GM19372 (cell line): ENCODE results near the gene CXCR1.
"Not testable (repeated sequence)": the region's sequence is repeated elsewhere in the genome, so short reads cannot be mapped to it uniquely, and the experiment has no call there.

Source experiments
- ATAC-seq: cut with Tn5 transposase; IDR thresholded peaks from one replicate; pipeline ENCODE4 v1.9.1; 2021; ENCODE audit warnings: mild to moderate bottlenecking, low read depth, moderate library complexity; ENCODE audit not compliant: unreplicated experiment

Gene CXCR1

DNA sequence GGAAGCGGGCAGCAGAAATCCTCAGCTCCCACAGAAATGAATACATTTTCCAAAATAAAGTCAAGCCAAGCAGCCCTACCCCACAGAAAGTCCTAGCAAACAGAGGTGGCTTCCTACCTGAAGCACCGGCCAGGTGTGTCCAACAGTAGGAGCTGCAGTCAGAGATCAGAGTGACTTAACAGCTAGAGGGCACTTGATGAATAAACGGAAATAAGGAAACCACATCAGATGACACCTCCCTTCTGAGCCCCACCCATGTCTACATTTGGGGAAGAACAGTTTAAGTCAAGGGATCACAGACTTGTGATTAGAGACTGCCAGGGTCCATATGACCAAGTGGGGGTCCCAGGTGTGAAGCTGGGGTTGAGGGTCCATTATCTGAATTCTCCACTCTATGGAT is at the start of gene CXCR1:
CXCR1 (minus strand) TSS at position 172 of the 400 bp plus-strand sequence. CDS start 1,751 bp downstream, outside the sequence.
- ATAC-seq, result no peak

DNA sequence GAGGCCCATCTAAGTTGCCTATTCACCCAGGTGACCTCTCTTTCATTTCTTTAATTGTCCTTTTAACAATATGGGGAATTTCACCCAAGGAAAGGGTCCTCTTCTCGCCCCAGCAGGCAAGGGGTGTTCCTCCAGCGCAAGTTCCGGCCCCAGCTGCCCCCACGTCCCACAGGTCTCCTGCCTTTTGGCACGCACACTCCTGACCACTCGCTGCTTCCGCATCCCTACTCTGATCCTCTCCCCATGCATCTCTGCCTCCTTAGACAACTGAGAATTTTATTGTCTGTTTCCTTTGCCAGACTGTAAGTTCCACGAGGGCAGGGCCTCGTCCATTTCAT is 49.5 kb upstream of the CXCR1 start:
- no peak for ATAC-seq

GRCh38 chr2:218214116-218214515 is 47.4 kb upstream of the CXCR1 start:
- no peak for ATAC-seq

GRCh38 chr2:218209078-218209477 is 42.3 kb upstream of the CXCR1 start:
- ATAC-seq, result no peak

GRCh38 chr2:218202266-218202665 is 35.5 kb upstream of the CXCR1 start:
- ATAC-seq, result no peak

DNA sequence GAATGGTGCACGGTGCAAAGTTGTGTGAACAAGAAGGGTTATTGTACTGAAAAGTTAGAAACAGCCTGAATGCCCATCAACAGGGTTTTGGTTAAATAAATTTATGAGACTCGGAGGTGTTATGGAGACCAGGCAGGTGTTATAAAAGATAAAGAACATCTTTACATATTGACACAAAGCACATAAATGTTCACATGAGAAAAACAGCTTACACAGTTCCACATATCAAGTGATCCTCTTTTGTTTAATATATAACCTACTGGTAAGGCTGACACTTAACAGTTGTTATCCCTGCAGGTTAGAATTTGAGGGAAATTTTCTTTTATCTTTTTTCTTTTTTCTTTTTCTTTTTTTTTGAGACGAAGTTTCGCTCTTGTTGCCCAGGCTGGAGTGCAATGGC is 30.2 kb upstream of the CXCR1 start:
- no peak for ATAC-seq

DNA sequence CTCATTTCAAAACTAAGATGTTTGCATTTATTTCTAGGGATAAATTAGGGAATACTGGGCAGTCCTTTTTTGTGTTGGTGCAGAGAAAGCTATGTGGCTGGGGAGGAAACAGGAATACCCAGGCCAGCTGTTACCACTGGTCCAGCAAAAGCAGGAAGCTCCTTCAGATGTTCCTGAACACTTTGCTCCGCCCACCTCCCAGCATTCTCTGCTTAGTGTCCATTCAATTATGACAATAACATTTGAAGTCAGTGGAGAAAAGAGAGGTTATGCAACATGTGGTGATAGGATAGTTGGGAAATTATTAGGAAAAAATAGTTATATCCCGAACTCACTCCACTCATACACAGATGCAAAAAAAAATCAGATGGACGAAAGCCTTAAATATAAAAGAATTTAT is 28.1 kb upstream of the CXCR1 start:
- no peak for ATAC-seq

GRCh38 chr2:218193701-218194100 is 26.9 kb upstream of the CXCR1 start:
- ATAC-seq, result no peak

DNA sequence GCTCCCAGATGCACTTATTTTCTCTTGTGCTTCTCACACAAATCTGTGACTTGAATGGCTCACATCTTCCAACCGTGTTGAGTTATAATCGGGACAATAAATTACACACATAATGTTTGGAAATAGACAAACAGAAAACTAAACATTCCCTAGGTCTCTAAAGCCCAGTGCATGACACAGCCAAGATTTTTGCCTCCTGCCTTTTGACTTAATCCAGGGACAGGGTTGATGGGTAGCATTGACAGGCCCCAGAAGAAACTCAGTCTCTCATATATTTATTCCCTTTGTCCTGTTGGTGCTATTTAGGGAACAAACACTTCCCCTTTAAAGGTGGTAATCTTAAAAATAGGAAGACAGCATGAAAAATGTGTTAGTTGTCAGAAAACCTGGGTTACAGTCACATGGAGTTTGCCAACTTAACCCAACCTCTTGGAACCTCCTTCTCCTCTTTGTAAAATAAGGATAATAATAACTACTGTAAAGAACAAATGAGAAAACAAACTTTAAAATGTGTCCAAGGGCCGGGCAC is 26.2 kb upstream of the CXCR1 start:
- no peak for ATAC-seq

GRCh38 chr2:218188528-218188927 is 21.8 kb upstream of the CXCR1 start:
- no peak for ATAC-seq

DNA sequence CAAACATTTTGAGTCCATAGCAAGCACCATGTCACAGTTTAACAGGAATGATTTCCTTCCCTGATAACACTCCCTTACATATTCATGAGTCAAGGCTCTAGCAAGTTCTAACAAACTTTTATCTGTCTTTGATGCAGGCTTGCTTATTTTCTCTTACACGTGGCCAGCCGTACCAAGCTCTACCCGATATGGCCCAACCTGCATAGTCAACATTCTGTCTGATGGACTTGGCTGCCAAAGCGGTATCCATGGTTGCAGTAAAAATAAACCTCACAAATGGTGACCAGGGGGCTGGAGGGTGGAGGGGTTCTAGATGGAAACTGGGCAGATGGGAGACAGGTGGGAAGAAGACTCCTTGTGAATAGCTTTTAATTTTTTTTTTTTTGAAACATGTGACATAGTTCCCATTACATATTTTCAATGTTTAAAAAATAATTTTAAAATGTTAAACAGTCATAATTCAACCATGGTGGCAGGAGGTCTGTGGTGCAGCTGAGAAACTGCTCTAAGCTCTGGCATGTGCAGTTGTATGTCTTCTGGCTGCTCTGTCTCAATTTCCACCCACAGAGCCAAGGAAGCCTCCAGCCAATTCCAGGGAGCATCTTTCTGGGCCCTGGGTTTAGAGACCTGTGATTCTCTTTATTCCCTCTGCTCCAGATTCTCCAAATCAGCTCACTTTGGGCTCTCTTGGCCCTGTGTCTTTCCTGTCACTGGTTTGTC is 20.7 kb upstream of the CXCR1 start:
- ATAC-seq, result no peak

DNA sequence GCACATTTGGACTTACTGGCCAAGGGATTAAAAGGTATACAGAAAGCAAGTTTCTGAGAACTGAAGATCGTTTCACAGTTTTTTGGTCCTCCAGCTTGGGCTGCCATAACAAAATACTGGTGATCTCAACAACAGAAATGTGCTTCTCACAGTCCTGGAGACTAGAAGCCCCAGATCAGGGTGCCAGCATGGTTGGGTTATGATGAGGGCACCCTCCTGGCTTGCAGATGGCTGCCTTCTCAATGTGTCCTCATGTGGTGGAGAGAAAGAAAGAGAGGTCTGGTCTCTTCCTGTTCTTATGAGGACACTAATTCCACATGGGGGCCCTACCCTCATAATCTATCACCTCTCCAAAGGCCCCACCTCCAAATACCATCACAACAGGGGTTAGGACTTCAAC is 20.1 kb upstream of the CXCR1 start:
- no peak for ATAC-seq

DNA sequence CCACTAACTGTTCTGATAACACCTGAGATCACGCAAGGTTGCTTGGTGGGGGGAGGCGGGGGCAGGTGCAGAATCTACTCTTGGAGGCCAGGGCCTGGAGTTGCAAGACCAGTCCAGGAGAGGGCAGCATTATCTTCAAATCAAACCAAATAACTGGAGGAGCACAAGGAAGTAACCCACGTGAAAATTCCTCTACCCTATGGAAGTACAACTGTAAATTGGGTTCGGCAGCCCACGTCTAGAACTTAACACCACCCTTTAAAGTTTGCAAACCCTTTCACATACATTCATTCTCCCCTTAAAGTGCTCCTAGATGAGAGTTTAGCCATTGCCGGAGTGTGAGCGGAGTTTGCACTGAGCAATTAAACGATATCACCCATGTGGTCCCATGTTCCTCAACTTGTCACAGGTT is 19.6 kb upstream of the CXCR1 start:
- no peak for ATAC-seq

GRCh38 chr2:218184331-218184730 is 17.6 kb upstream of the CXCR1 start:
- no peak for ATAC-seq

DNA sequence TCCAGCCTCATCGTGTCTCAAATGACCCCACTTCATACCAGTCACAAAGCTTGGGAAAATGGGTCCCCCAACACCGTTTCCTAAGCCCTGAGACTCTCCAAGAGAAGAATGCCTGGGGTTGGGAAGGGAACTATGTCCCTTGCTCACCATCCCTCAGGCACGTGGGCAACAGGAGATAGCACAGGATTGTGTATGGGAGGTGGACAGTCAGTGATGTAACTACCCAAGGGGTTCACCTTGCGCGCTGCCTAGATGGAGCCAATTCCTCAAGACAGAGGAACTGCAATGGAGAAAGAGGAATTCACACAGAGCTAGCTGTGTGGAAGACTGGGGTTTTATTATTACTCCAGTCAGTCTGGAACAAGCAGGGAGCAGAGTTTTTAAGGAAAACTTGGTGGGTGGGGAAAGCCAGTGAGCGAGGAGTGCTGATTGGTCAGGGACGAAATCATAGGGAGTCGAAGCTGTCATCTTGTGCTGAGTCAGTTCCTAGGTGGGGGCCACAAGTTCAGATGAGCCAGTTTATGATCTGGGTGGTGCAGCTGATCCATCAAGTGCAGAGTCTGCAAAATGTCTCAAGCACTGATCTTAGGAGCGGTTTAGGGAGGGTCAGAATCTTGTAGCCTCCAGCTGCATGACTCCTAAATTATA is 13.8 kb upstream of the CXCR1 start:
- no peak for ATAC-seq

DNA sequence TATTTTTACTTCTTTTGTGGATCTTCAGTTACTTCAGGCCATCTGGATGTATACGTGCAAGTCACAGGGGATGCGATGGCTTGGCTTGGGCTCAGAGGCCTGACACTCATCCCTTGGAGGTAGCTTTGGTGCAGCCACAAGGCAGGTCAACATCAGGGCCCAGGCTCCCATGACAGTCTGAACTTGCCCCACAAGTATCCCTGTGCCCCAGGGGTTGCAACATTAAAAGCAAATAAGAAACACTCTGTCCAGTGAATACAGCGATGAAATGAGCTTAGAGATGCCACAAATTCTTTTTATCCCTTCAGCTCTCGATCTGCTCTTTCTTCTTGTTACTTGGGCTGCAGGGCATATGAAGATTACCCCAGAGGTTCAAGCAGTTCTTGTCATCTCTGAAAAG is 13.0 kb upstream of the CXCR1 start:
- ATAC-seq, result no peak

DNA sequence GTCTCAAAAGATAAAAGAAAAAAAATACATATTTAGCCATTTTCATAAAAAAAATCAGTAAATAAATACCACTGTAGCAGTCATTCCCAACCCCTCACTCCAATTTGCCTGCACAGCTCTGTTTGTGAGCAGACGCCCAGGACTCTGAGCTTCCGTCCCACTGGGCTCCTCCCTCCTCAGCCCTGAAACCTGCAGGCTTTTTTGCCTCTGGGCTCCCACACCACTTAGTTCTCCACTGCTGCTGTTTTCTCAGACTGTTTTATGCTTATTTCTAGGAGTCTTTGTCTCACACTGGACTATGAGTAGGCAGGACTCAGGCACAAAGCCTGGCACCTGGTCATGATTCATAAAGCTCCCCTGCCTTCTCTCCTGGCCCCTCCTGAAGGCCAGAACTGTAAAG is 6.1 kb upstream of the CXCR1 start:
- no peak for ATAC-seq

- not testable (repeated sequence) for ATAC-seq
Measured at GRCh38 chr2:218171744-218172143, 5.0 kb upstream of the CXCR1 start.

DNA sequence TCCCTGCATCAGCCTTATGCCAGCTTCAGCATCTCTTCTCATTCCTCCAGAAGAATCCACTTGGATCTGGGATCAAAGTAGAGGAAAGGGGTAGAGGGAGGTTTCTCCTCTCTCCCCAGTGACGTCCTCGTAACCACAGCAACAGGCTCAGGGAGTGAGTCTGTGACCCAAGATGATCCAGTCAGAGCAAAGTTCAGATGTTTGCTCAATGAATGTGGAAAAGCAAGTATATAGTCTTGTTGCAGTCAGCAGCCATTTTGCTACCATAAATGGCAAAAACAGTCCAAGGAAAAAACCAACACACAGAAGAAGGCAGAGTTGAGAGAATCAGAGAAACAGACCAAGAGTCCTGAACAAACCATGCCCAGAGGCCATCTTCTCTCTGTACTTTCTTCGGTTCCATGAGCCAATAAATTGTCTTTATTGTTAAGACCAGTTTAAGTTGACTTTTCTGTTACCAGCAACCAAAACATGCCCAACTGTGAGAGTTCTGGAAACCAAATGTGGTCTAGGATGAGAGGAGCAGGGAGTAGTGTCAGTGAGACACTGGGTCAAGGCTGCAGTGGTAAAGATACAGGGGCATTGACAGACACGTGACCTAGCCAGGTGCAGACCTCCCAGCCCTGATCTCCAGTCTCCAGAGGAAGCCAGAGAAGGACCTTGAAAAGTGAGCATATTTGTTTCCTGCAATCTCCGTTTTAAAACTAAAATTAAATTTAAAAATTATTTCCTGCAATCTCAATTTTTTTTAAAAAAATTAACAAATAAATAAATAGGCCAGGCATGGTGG is 3.2 kb upstream of the CXCR1 start:
- no peak for ATAC-seq

DNA sequence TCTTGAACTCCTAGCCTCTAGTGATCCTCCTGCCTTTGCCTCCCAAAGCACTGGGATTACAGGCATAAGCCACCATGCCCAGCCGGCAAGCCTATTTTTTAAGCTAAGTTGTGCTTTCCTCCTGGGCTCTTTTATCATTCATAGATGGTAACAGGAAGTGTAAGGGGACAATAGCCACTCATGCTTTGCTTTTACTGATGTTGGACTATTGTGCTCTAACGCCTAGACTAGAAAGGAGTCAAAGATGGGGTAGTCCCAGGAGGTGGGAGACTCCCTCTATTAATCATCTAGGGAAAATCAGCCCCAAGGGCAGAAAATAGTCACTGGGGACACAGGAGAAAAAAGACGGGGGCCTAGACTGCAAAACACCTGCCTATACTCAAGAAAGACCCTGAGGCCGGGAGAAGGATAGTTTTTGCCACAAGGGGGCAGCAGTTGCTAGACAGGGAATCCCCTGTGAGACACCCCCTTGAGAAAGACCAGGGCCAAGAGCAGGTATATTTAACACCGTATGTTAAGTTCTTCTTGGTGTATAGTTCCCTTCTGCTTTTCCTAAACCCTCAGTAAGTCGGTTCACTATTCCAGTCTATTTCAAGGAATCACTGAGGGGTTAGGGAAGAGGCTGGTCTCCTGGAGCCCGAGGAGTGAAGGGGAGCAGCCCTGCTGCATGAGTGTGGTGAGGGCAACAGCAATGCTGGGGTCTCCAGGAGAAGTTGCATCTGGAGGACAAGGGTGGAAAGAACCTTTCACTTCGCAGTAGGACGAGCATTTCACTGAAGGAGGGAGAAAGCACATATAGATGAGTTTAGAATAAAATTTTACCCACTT is 2.1 kb upstream of the CXCR1 start:
- no peak for ATAC-seq

DNA sequence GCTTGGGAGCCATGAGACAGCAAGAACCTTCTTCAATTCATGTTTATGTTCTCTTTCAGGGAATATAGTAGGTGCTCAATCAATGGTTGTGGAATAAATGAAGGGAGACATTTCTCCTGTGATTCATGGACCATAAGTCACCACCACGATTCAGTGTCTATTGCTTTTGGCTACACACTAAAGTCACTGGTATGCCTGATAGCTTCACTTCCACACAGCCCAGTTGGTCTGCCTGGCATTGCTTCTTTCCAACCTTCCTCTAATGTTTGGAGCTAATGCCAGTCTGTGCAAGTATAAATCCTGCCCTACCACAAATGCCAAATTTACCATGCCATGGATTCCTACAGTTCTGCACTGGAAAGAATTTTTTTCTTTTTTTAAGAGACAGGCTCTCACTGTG is 1.3 kb upstream of the CXCR1 start:
- ATAC-seq, result no peak
